ENCODE data around the gene ZFHX3.

The ZFHX3 gene

DNA sequence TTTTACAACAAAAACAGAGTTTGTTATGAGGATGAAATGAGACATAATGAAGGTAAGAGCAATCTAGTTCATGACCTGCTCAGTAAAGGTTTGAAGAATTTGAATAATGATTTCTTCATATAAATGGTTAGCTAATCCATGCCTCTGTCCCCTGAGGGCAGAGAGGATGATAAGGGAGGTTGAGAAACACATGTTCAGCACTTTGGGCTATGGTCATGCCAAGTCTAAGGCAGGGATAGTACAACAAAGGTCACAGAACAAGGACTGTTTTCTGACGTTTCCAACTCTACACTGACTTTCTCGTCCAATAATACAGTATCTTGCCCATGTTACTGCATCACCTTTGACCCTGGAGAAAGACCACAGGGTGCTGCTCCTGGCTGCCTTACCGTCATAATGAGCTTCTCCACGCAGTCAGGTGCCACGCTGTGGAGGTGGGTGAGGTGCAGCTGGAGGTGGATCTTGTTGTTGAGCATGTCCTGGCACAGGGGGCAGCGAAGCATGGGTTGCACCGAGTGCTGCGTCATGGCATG, 236.7 kb downstream of the ZFHX3 start:
- H3K4me1 ChIP-seq (ENCODE audit: insufficient read depth, low read length): no peaks in the 10 kb centered on the region
- no peak overlapping the region for H3K4me3 ChIP-seq (ENCODE audit: low read length)
- no peaks in the 10 kb centered on the region for H3K9me3 ChIP-seq (ENCODE audit: insufficient read depth, low read depth, low read length)
- H3K9ac ChIP-seq (ENCODE audit: low read depth, low read length): no peak overlapping the region
- no peak overlapping the region for H3K27ac ChIP-seq (ENCODE audit: low read depth, low read length)
- no peaks in the 10 kb centered on the region for H3K27me3 ChIP-seq (ENCODE audit: insufficient read depth, low read length)
- 93% methylated on average over 8 of the region's 8 CpGs for WGBS
- H3K36me3 ChIP-seq (ENCODE audit: insufficient read depth, low read length): no peaks in the 10 kb centered on the region; the same call in 1 of the 2 replicates

DNA sequence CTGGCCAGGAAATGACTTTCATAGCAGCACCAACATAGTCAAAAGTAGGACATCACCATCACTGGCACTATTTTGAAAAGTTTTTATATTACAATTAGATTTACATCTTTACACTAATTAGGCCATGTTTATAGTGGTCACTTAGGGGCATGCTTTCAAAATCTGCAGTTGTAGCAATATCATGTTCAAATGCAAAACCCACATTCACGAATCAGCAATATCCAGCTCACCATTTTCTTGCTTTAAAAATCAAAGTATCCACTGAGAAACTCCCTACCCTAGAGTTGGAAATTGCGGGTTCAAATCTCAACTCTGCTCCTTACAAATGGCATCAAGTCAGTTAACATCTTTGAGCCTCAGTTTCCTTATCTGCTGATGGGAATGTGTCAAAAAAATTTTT, 237.4 kb downstream of the ZFHX3 start:
- Histone ChIP-seq H3K9ac (ENCODE audit: low read depth, low read length) (no peak overlapping the region), H3K27ac (ENCODE audit: low read depth, low read length) (no peak overlapping the region), H3K36me3 (ENCODE audit: insufficient read depth, low read length) (no peaks in the 10 kb centered on the region; the same call in 1 of the 2 replicates), H3K27me3 (ENCODE audit: insufficient read depth, low read length) (no peaks in the 10 kb centered on the region), H3K4me1 (ENCODE audit: insufficient read depth, low read length) (no peaks in the 10 kb centered on the region), H3K4me3 (ENCODE audit: low read length) (no peak overlapping the region), H3K9me3 (ENCODE audit: insufficient read depth, low read depth, low read length) (no peaks in the 10 kb centered on the region)
- 93% methylated on average over 2 of the region's 2 CpGs for WGBS

DNA sequence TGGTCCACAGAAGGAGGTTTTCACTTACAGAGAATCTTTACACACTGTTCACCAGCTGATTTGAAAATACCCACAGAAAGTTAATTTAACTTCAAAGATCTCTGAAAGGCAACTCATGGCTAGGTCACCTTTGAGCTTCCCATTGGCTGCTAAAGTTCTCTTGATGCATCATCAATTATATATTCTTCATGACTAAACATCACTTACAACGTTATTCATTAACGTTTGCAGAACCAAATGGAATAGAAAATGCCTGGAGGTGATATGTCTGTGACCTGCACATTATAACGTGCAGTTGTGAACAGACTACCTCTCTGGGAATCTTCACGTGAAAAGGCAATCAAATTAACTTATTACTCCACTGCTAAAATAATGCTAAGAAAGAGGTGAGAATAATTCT, 238.5 kb downstream of the ZFHX3 start:
- no peaks in the 10 kb centered on the region; the same call in 1 of the 2 replicates for H3K36me3 ChIP-seq (ENCODE audit: insufficient read depth, low read length)
- 86% methylated on average over 3 of the region's 4 CpGs for WGBS
- no peak overlapping the region for H3K9ac ChIP-seq (ENCODE audit: low read depth, low read length)
- H3K27ac ChIP-seq (ENCODE audit: low read depth, low read length): no peak overlapping the region
- no peak overlapping the region for H3K4me3 ChIP-seq (ENCODE audit: low read length)
- no peaks in the 10 kb centered on the region for H3K27me3 ChIP-seq (ENCODE audit: insufficient read depth, low read length)
- no peaks in the 10 kb centered on the region for H3K9me3 ChIP-seq (ENCODE audit: insufficient read depth, low read depth, low read length)
- no peaks in the 10 kb centered on the region for H3K4me1 ChIP-seq (ENCODE audit: insufficient read depth, low read length)

DNA sequence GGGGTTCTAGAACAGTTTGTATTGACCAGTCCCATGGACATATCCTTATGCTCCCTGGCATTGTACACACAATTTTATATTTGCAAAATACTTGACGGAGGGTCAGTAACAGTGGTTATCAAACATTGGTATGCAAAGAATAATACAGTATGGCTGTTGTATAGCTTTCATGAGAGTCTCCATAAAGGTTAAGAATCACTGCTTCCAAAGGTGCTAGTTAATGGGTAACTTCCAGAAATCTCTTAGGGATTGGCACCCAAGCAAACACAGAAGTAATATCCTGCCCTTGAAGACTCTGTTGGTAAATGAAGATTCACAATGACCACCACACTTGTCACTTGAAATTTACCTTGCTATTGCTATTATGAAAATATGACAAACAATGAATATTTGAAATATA, 239.2 kb downstream of the ZFHX3 start:
- no peaks in the 10 kb centered on the region for H3K9me3 ChIP-seq (ENCODE audit: insufficient read depth, low read depth, low read length)
- H3K4me1 ChIP-seq (ENCODE audit: insufficient read depth, low read length): no peaks in the 10 kb centered on the region
- no peak overlapping the region for H3K4me3 ChIP-seq (ENCODE audit: low read length)
- 89% methylated on average over 1 of the region's 1 CpG for WGBS
- no peak overlapping the region for H3K27ac ChIP-seq (ENCODE audit: low read depth, low read length)
- no peaks in the 10 kb centered on the region; the same call in 1 of the 2 replicates for H3K36me3 ChIP-seq (ENCODE audit: insufficient read depth, low read length)
- no peaks in the 10 kb centered on the region for H3K27me3 ChIP-seq (ENCODE audit: insufficient read depth, low read length)
- H3K9ac ChIP-seq (ENCODE audit: low read depth, low read length): no peak overlapping the region

DNA sequence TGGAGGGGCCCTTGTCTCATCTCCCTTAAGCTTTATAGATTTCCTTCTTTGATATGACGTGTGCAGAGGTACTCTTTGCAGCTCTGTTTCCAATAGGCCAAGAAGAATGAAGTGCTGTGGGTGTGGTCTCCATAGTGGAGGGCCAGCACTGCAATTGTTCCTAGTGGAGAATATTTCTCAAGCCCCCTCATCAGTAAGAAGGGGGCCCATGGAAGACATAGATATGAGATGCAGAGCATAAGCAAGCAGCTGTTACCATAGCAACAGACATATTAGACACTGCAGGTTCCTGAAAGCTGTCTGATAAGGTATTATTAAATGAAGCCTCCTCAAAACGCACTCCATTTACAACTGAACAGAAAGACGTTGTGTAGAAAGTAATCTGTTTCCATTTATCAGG, 240.7 kb downstream of the ZFHX3 start:
- no peak overlapping the region for H3K27ac ChIP-seq (ENCODE audit: low read depth, low read length)
- 78% methylated on average over 1 of the region's 3 CpGs for WGBS

DNA sequence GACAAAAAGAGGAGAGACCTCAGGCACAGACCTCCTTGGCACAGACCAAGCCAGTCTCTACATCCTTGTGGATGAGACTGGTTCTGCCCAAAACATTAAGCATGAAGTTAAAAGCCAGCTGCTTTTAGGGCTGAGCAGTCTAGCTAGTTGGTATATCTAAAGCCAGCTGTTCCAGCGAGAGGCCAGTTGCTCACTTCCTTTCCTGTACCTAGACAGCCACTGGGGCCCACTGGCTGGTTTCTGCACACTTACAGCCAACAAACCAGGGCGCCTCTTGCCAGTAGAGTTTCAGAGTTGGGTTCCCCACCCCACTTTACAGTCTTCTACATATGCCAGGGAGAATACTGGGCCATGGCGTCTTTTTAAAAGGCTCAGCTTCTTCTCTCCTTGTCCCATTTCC, 242.4 kb downstream of the ZFHX3 start:
- Histone ChIP-seq H3K9ac (ENCODE audit: low read depth, low read length) (no peak overlapping the region), H3K36me3 (ENCODE audit: insufficient read depth, low read length) (no peaks in the 10 kb centered on the region; the same call in 1 of the 2 replicates), H3K27me3 (ENCODE audit: insufficient read depth, low read length) (no peaks in the 10 kb centered on the region), H3K27ac (ENCODE audit: low read depth, low read length) (no peak overlapping the region), H3K9me3 (ENCODE audit: insufficient read depth, low read depth, low read length) (no peaks in the 10 kb centered on the region), H3K4me3 (ENCODE audit: low read length) (no peak overlapping the region), H3K4me1 (ENCODE audit: insufficient read depth, low read length) (no peaks in the 10 kb centered on the region)
- WGBS: 90% methylated on average over 3 of the region's 3 CpGs

More for the DNA sequence above, 240.7 kb downstream of the ZFHX3 start:
- no peaks in the 10 kb centered on the region; the same call in 1 of the 2 replicates for H3K36me3 ChIP-seq (ENCODE audit: insufficient read depth, low read length)
- no peaks in the 10 kb centered on the region for H3K9me3 ChIP-seq (ENCODE audit: insufficient read depth, low read depth, low read length)
- H3K9ac ChIP-seq (ENCODE audit: low read depth, low read length): no peak overlapping the region
- H3K4me1 ChIP-seq (ENCODE audit: insufficient read depth, low read length): no peaks in the 10 kb centered on the region
- H3K4me3 ChIP-seq (ENCODE audit: low read length): no peak overlapping the region
- H3K27me3 ChIP-seq (ENCODE audit: insufficient read depth, low read length): no peaks in the 10 kb centered on the region

DNA sequence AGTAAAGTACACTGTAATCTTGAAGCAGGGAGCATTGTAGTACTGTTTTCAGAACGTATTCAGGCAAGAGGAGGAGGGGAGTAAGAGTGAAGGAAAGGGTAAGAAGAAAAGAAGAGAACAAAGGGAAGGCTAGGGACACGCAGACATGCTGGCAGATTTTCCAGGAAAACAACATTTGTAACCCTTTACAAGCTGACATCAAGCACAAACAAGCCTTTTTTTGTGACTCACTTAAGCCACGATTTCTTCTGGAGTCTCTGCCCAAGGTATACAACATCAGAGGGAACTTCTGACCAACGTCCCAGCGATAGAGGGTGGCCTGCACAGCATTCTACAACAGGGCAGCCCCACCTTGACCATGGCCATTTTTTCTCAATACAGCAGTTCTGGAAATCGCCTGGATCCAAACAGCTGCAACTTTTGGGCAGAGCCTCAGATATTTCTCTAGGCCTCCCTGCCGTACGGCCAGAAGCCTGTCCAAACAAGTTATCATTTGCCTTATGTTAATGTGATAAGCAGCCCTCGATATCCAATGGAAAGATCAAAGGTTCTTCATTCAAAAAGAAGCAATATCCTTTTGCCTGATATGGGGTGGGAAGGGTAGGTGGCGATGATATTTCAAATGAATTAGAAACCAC, 247.3 kb downstream of the ZFHX3 start:
- H3K9me3 ChIP-seq (ENCODE audit: insufficient read depth, low read depth, low read length): no peaks in the 10 kb centered on the region
- H3K9ac ChIP-seq (ENCODE audit: low read depth, low read length): no peak overlapping the region
- no peak overlapping the region for H3K27ac ChIP-seq (ENCODE audit: low read depth, low read length)
- WGBS: 84% methylated on average over 9 of the region's 10 CpGs
- no peaks in the 10 kb centered on the region for H3K4me1 ChIP-seq (ENCODE audit: insufficient read depth, low read length)
- no peaks in the 10 kb centered on the region for H3K36me3 ChIP-seq (ENCODE audit: insufficient read depth, low read length)
- no peak overlapping the region for H3K4me3 ChIP-seq (ENCODE audit: low read length)
- no peaks in the 10 kb centered on the region for H3K27me3 ChIP-seq (ENCODE audit: insufficient read depth, low read length)

DNA sequence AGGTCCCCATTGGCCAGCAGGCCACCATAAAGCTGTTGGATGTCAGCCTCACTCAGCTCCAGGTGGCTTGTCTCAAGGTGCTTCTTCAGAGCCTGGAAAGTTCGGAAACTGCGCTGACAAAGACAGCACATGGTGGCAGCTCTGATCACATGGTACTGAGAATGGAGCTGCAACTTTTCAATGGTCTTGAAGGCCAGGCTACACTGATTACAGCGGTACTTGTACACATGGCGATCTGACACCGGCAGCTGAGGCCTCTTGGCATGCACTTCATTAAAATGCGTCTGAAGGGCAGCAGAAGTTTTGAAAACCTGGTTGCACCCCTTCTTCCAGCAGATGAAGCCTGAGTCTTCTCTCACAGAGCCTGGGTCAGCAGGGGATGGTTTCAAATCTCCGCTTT, 249.7 kb downstream of the ZFHX3 start:
- H3K36me3 ChIP-seq (ENCODE audit: insufficient read depth, low read length): peaks cover 4% of the 10 kb centered on the region; the same call in 1 of the 2 replicates
- H3K9me3 ChIP-seq (ENCODE audit: insufficient read depth, low read depth, low read length): no peaks in the 10 kb centered on the region
- H3K4me3 ChIP-seq (ENCODE audit: low read length): no peak overlapping the region
- WGBS: 95% methylated on average over 7 of the region's 7 CpGs
- H3K27ac ChIP-seq (ENCODE audit: low read depth, low read length): no peak overlapping the region
- H3K9ac ChIP-seq (ENCODE audit: low read depth, low read length): no peak overlapping the region
- H3K27me3 ChIP-seq (ENCODE audit: insufficient read depth, low read length): no peaks in the 10 kb centered on the region
- H3K4me1 ChIP-seq (ENCODE audit: insufficient read depth, low read length): no peaks in the 10 kb centered on the region

DNA sequence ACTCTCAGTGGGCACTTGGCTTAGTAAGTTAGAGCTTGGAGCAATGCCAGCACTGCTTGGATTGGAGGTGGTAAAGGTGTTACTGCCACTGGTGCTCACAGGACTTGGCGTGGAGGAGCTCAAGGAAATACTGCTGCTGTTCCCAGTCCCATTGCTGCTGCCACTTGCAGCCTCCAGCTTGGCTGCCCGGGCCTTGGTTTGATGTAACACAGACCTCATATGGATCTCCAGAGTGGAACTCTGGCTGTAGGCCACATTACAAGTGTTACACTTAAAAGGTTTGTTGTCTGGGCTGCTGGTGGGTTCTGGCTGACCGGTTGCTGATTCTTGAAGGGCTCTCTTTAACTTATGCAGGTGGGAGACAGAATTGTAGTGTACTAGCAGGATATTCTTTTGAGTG, 250.3 kb downstream of the ZFHX3 start:
- Histone ChIP-seq H3K9me3 (ENCODE audit: insufficient read depth, low read depth, low read length) (no peaks in the 10 kb centered on the region), H3K4me1 (ENCODE audit: insufficient read depth, low read length) (no peaks in the 10 kb centered on the region), H3K9ac (ENCODE audit: low read depth, low read length) (no peak overlapping the region), H3K27ac (ENCODE audit: low read depth, low read length) (no peak overlapping the region), H3K4me3 (ENCODE audit: low read length) (no peak overlapping the region), H3K36me3 (ENCODE audit: insufficient read depth, low read length) (peaks cover 6% of the 10 kb centered on the region; the same call in 1 of the 2 replicates), H3K27me3 (ENCODE audit: insufficient read depth, low read length) (no peaks in the 10 kb centered on the region)
- 96% methylated on average over 3 of the region's 3 CpGs for WGBS

DNA sequence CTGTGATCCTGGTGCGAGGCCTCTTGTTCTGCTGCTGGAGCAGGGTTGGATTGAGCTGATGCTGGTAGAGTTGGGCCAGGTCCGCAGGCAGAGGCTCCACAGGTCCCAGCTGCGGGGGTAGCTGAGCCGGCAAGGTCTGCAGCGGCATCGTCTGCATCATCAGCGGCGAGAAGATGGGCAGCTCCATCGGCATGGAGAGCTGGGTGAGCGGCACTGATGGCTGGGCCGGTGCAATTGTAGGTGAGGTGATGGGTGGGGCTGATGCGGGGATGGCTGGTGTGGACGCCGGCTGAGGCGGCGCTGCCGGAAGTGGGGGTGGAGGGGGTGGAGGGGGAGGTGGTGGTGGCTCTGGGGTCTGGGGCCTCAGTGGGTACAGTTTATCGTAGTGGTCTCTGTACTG, 251.7 kb downstream of the ZFHX3 start:
- Histone ChIP-seq H3K27me3 (ENCODE audit: insufficient read depth, low read length) (no peaks in the 10 kb centered on the region), H3K36me3 (ENCODE audit: insufficient read depth, low read length) (peaks cover 6% of the 10 kb centered on the region; the same call in 1 of the 2 replicates)
- 97% methylated on average over 18 of the region's 18 CpGs for WGBS

DNA sequence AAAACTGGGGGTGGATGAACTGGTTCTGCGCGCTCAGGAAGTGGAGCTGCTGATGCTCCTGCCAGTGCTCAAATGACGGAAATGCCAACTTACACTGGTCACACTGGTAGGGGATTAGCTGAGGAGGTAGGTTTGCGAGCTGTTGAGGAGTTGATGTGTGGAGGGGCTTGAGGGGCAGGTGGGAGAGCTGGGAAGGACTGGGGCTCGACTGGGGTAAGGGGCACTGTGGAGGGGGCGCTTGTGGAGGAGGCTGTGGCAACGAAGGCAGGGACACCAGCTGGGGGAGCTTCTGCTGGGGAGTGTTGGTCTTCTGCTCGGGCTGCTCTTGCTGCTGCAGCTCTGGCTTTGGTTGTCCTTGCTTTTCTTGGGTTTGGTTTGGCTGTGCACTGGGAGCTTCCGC, 252.9 kb downstream of the ZFHX3 start:
- no peaks in the 10 kb centered on the region for H3K4me1 ChIP-seq (ENCODE audit: insufficient read depth, low read length)
- 96% methylated on average over 9 of the region's 9 CpGs for WGBS
- H3K36me3 ChIP-seq (ENCODE audit: insufficient read depth, low read length): peaks cover 6% of the 10 kb centered on the region; the same call in 1 of the 2 replicates
- no peaks in the 10 kb centered on the region for H3K9me3 ChIP-seq (ENCODE audit: insufficient read depth, low read depth, low read length)
- no peak overlapping the region for H3K27ac ChIP-seq (ENCODE audit: low read depth, low read length)
- H3K4me3 ChIP-seq (ENCODE audit: low read length): no peak overlapping the region
- no peaks in the 10 kb centered on the region for H3K27me3 ChIP-seq (ENCODE audit: insufficient read depth, low read length)
- no peak overlapping the region for H3K9ac ChIP-seq (ENCODE audit: low read depth, low read length)

More for the DNA sequence above, 251.7 kb downstream of the ZFHX3 start:
- Histone ChIP-seq H3K27ac (ENCODE audit: low read depth, low read length) (no peak overlapping the region), H3K9ac (ENCODE audit: low read depth, low read length) (no peak overlapping the region), H3K9me3 (ENCODE audit: insufficient read depth, low read depth, low read length) (no peaks in the 10 kb centered on the region), H3K4me3 (ENCODE audit: low read length) (no peak overlapping the region), H3K4me1 (ENCODE audit: insufficient read depth, low read length) (no peaks in the 10 kb centered on the region)
